ENCODE results near the gene CHD2.

Gene CHD2

DNA sequence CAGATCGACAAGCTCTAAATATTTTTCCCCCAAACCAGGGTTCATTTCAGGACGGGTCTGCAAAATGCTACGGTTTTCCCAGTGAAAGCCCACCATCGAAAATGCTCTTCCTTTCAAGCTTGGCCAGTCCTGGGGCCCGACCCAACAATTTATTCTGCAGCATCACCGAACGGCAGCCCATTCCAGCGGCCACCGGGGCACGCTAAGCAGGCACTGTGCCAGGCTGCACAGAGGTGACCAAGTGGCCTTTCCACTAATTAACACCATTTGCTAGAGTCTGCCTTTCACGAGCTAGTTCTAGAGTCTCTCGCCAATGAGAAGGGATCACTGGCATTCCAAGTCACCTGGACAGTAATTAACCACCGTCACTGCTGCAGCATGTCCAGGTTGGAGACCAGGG, 174.5 kb downstream of the CHD2 start:
- Histone ChIP-seq H3K79me2 (ENCODE audit: insufficient read depth, low read depth) (no peaks in the 10 kb centered on the region), H3K4me3 (IDR thresholded peaks at IDR 0.05; ENCODE audit: insufficient read depth, low read depth, low read length) (no peak overlapping the region), H3K36me3 (ENCODE audit: insufficient read depth) (no peaks in the 10 kb centered on the region), H3K4me1 (ENCODE audit: low read depth, poor library complexity, severe bottlenecking) (no peaks in the 10 kb centered on the region), H3K27me3 (ENCODE audit: insufficient read depth, low read depth) (peaks cover 4% of the 10 kb centered on the region; the same call in 1 of the 2 replicates), H3K4me2 (no peak overlapping the region), H3K27ac (no peak overlapping the region), H4K20me1 (ENCODE audit: insufficient read depth) (no peaks in the 10 kb centered on the region), H3K9ac (no peak overlapping the region), H2AFZ (ENCODE audit: low read depth) (no peak overlapping the region)
- TF ChIP-seq, protein P1, sequence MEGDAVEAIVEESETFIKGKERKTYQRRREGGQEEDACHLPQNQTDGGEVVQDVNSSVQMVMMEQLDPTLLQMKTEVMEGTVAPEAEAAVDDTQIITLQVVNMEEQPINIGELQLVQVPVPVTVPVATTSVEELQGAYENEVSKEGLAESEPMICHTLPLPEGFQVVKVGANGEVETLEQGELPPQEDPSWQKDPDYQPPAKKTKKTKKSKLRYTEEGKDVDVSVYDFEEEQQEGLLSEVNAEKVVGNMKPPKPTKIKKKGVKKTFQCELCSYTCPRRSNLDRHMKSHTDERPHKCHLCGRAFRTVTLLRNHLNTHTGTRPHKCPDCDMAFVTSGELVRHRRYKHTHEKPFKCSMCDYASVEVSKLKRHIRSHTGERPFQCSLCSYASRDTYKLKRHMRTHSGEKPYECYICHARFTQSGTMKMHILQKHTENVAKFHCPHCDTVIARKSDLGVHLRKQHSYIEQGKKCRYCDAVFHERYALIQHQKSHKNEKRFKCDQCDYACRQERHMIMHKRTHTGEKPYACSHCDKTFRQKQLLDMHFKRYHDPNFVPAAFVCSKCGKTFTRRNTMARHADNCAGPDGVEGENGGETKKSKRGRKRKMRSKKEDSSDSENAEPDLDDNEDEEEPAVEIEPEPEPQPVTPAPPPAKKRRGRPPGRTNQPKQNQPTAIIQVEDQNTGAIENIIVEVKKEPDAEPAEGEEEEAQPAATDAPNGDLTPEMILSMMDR (conservative IDR thresholded peaks at IDR 0.05; ENCODE audit: low read depth, low read length): no peak

DNA sequence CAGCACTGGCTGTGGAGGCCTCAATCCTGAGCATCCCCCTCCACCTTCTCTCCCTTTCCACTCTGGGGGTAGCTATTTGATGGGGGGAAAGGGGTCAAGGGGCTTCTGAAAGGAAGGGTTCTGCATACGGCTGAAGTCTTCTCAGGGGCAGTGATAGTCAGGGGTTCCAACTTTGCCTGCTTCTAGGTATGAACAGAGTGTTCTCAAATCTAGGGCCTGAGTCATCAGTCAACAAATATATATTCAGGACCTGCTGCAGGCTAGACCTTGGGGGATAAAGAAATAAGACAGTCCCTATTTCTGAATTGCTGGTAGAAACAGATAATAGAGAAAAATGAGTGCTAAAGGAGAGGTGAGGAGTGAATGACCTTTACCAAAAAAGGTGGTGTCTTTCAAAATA, 176.1 kb downstream of the CHD2 start:
- H3K79me2 ChIP-seq (ENCODE audit: insufficient read depth, low read depth): no peaks in the 10 kb centered on the region
- H3K36me3 ChIP-seq (ENCODE audit: insufficient read depth): no peaks in the 10 kb centered on the region
- no peaks in the 10 kb centered on the region for H3K4me1 ChIP-seq (ENCODE audit: low read depth, poor library complexity, severe bottlenecking)
- no peak overlapping the region for H3K9ac ChIP-seq
- TF ChIP-seq, protein P1 (conservative IDR thresholded peaks at IDR 0.05; ENCODE audit: low read depth, low read length): no peak
- H4K20me1 ChIP-seq (ENCODE audit: insufficient read depth): no peaks in the 10 kb centered on the region
- no peak overlapping the region for H3K4me3 ChIP-seq (IDR thresholded peaks at IDR 0.05; ENCODE audit: insufficient read depth, low read depth, low read length)
- no peak overlapping the region for H2AFZ ChIP-seq (ENCODE audit: low read depth)
- no peak overlapping the region for H3K27ac ChIP-seq
- no peak overlapping the region for H3K4me2 ChIP-seq
- H3K27me3 ChIP-seq (ENCODE audit: insufficient read depth, low read depth): peaks cover 4% of the 10 kb centered on the region; the same call in 1 of the 2 replicates

DNA sequence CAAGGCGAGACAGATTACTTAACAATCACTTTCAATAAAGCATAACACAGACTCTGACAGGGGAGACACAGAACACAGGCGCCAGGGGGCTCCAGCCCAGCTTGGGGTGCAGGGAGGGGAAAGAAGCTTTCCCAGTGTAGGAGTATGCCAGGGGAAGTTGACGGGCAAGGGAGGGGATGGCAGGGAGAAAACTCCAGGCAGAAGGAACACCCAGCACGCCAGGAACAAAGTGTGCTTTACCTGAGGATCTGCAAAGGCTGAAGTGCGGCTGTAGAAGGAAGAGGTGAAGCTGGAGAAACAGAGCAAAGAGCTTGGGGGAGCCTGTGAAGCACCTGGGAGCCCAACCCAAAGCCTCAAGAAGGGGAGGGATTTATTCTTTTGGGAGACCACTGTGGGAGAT, 176.8 kb downstream of the CHD2 start:
- Histone ChIP-seq H3K4me2 (no peak overlapping the region), H3K27me3 (ENCODE audit: insufficient read depth, low read depth) (peaks cover 2% of the 10 kb centered on the region; the same call in 1 of the 2 replicates), H3K27ac (no peak overlapping the region), H4K20me1 (ENCODE audit: insufficient read depth) (no peaks in the 10 kb centered on the region), H3K79me2 (ENCODE audit: insufficient read depth, low read depth) (no peaks in the 10 kb centered on the region), H3K4me3 (IDR thresholded peaks at IDR 0.05; ENCODE audit: insufficient read depth, low read depth, low read length) (no peak overlapping the region), H3K9ac (no peak overlapping the region), H3K36me3 (ENCODE audit: insufficient read depth) (no peaks in the 10 kb centered on the region), H3K4me1 (ENCODE audit: low read depth, poor library complexity, severe bottlenecking) (no peaks in the 10 kb centered on the region), H2AFZ (ENCODE audit: low read depth) (no peak overlapping the region)
- TF ChIP-seq, protein P1 (conservative IDR thresholded peaks at IDR 0.05; ENCODE audit: low read depth, low read length): no peak
